B cell (primary cell): ENCODE measurements around the gene PSMA8. TPM values are rescaled to one million over a fixed set of nuclear protein-coding genes. Genes with fewer than 3 reads are reported as not detected.

Experiments used
- ATAC-seq: fragments of 200-7000 bp; cut with Tn5 transposase; one replicate; pipeline ENCODE4 v1.10.0; 2021; ENCODE audit warnings: low read depth, mild to moderate bottlenecking, moderate number of reproducible peaks, moderate library complexity
- CTCF ChIA-PET: fragments of 350-600 bp; sonication (Branson Sonifier 250); formaldehyde crosslinking; loops from one replicate; lab custom pipeline; 2021; ENCODE audit warnings: antibody characterized with exemption, inconsistent platforms; lab: Charles Lee
- POLR2A ChIA-PET: fragments of 350-600 bp; sonication (Branson Sonifier 250); formaldehyde crosslinking; loops from one replicate; lab custom pipeline; 2021; ENCODE audit warnings: antibody characterized with exemption; lab: Charles Lee
- DNase-seq: peaks from one replicate; pipeline ENCODE4 v3.0.0; 2013
- H2AFZ ChIP-seq: 2 replicates; pipeline ENCODE4 v1.6.1; 2012; ENCODE audit warnings: mild to moderate bottlenecking, low read depth, low read length; ENCODE audit not compliant: insufficient read depth, poor library complexity, severe bottlenecking
- H3K27ac ChIP-seq, 2 donors: 1 replicate in 1 of 2; 2 replicates in 1 of 2; pipeline ENCODE4 v1.5.1; 2012 to 2013; ENCODE audit warnings: low read length in 2 of 2, mild to moderate bottlenecking in 2 of 2, moderate library complexity in 1 of 2
- H3K27me3 ChIP-seq, 4 experiments: fragments of 200-600 bp in 1 of 4; sonication (generic) in 1 of 4; replicated peaks in 1 of 4; 1 replicate in 2 of 4; 2 replicates in 2 of 4; pipeline versions ENCODE4 v1.6.1 to v1.7.0; 2013 to 2016; ENCODE audit warnings: low read length in 3 of 4, mild to moderate bottlenecking in 2 of 4, mixed read lengths in 1 of 4, moderate library complexity in 1 of 4; ENCODE audit not compliant: insufficient read depth in 4 of 4, control insufficient read depth in 3 of 4; ENCODE audit errors: control extremely low read depth in 1 of 4
- H3K36me3 ChIP-seq, 2 experiments: replicated peaks in 1 of 2; 1 replicate in 1 of 2; 2 replicates in 1 of 2; pipeline versions ENCODE4 v1.6.1 to v1.7.1; 2013; ENCODE audit warnings: low read length in 1 of 2; ENCODE audit not compliant: insufficient read depth in 2 of 2, control insufficient read depth in 1 of 2; ENCODE audit errors: control extremely low read depth in 1 of 2, extremely low read depth in 1 of 2
- H3K4me1 ChIP-seq, 2 donors: fragments of 200-600 bp in 1 of 2; sonication (generic) in 1 of 2; 1 replicate in 1 of 2; 2 replicates in 1 of 2; pipeline versions ENCODE4 v1.5.1 to v1.6.1; 2013 to 2017; ENCODE audit warnings: low read length in 2 of 2; ENCODE audit not compliant: control insufficient read depth in 2 of 2, insufficient read depth in 2 of 2
- H3K4me2 ChIP-seq: replicated peaks from 2 replicates; pipeline ENCODE3; 2012; ENCODE audit warnings: mild to moderate bottlenecking, low read depth, low read length; ENCODE audit not compliant: poor library complexity, severe bottlenecking
- H3K4me3 ChIP-seq, 5 experiments: fragments of 200-600 bp in 1 of 5; sonication (generic) in 1 of 5; 1 replicate in 3 of 5; 2 replicates in 2 of 5; pipeline versions ENCODE4 v1.5.1 to v1.7.0; 2011 to 2016; ENCODE audit warnings: low read length in 4 of 5, mild to moderate bottlenecking in 4 of 5, low read depth in 2 of 5, control low read depth in 1 of 5, moderate library complexity in 1 of 5; ENCODE audit not compliant: insufficient read depth in 1 of 5; ENCODE audit errors: control extremely low read depth in 1 of 5, extremely low read depth in 1 of 5
- H3K79me2 ChIP-seq: fragments of 200-600 bp; sonication (generic); one replicate; pipeline ENCODE4 v1.6.0; 2016; ENCODE audit warnings: low read length; ENCODE audit not compliant: control insufficient read depth, insufficient read depth
- H3K9ac ChIP-seq: fragments of 200-600 bp; sonication (generic); 2 replicates; pipeline ENCODE4 v1.6.1; 2017; ENCODE audit warnings: mild to moderate bottlenecking, low read length, moderate library complexity
- H3K9me3 ChIP-seq, 3 donors: one replicate each; pipeline versions ENCODE4 v1.6.1 to v1.7.1; 2013; ENCODE audit warnings: low read length in 2 of 3; ENCODE audit not compliant: control insufficient read depth in 2 of 3, insufficient read depth in 1 of 3; ENCODE audit errors: control extremely low read depth in 1 of 3
- H4K20me1 ChIP-seq: 2 replicates; pipeline ENCODE4 v1.6.0; 2012; ENCODE audit warnings: mild to moderate bottlenecking, low read length; ENCODE audit not compliant: insufficient read depth, control insufficient read depth, poor library complexity, severe bottlenecking
- H3K27ac Mint-ChIP-seq: one replicate; pipeline ENCODE4 v1.8.0; 2021; ENCODE audit warnings: mixed read lengths
- H3K27me3 Mint-ChIP-seq: one replicate; pipeline ENCODE4 v1.8.0; 2021; ENCODE audit warnings: mixed read lengths
- H3K4me1 Mint-ChIP-seq: one replicate; pipeline ENCODE4 v1.8.0; 2021; ENCODE audit warnings: mixed read lengths
- H3K4me3 Mint-ChIP-seq: one replicate; pipeline ENCODE4 v1.8.0; 2021; ENCODE audit warnings: mixed read lengths
- H3K9me3 Mint-ChIP-seq: one replicate; pipeline ENCODE4 v1.8.0; 2022; ENCODE audit warnings: mixed read lengths; ENCODE audit not compliant: insufficient read depth
- EZH2 ChIP-seq: IDR thresholded peaks from 2 replicates; pipeline ENCODE4 v1.6.1; 2012; ENCODE audit warnings: borderline replicate concordance, low read depth, mild to moderate bottlenecking, moderate library complexity, low read length; ENCODE audit not compliant: insufficient read depth, poor library complexity, severe bottlenecking
- WGBS: methylation state at CpG from one replicate; pipeline ENCODE4 v1.1.5; 2013; ENCODE audit warnings: missing lambda C conversion rate; ENCODE audit not compliant: insufficient coverage; 5-methylcytosine and 5-hydroxymethylcytosine counted together
- intact Hi-C: fragments of 100-400 bp; cut with micrococcal nuclease; formaldehyde crosslinking; loops from one replicate; pipeline ENCODE4 v1.10.0; 2022
- polyA plus RNA-seq: library from polyadenylated mRNA; depleted of rRNA; stranded (reverse); fragments of >200 nt; gene quantifications from 2 replicates; pipeline ENCODE4 v1.2.3, GENCODE V29; 2012
- total RNA-seq, 2 donors: library from RNA; stranded (reverse); fragments of 120-200 nt in 1 of 2; gene quantifications; 1 replicate in 1 of 2; 2 replicates in 1 of 2; pipeline versions ENCODE4 v1.2.3 to v1.2.4, GENCODE V29; 2013 to 2022
- TF ChIP-seq, protein P1 (sequence below): fragments of 200-600 bp; IDR thresholded peaks from one replicate; pipeline ENCODE4 v1.8.0; 2022; ENCODE audit warnings: antibody characterized with exemption, mild to moderate bottlenecking

The PSMA8 gene
- total and polyA plus RNA-seq, 2 donors (not counting 1 experiment from before 2014, with no cell fraction given): 0.33 to 0.91 TPM

DNA sequence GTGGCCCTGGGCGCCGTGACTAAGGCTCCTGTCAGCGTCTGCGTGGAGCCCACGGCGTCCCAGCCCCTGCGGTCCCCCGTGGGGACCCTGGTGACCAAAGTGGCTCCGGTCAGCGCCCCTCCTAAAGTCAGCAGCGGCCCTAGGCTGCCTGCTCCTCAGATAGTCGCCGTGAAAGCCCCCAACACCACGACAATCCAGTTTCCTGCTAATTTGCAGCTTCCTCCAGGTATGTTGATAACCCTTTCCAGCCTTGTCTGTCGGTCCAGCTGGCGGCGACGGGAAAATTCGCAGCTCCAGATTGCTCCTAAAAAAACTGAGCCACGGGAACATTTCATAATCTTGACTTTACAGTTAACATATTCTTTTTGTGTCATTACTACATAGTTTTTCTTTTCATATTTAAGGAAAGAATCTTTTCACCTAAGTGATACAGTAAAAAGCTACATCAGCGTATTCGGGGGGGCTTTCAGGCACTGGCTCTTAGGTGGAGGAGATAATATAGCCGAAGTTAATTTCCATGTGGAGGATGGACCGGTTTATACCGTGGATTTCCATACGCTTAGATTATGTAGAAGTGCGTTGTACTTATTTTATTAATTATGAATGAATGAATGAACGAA lies 93.5 kb downstream of the PSMA8 start:
- ATAC-seq (no peak), DNase-seq (no peak)
- TF ChIP-seq EZH2: no peak
- TF ChIP-seq, protein P1, sequence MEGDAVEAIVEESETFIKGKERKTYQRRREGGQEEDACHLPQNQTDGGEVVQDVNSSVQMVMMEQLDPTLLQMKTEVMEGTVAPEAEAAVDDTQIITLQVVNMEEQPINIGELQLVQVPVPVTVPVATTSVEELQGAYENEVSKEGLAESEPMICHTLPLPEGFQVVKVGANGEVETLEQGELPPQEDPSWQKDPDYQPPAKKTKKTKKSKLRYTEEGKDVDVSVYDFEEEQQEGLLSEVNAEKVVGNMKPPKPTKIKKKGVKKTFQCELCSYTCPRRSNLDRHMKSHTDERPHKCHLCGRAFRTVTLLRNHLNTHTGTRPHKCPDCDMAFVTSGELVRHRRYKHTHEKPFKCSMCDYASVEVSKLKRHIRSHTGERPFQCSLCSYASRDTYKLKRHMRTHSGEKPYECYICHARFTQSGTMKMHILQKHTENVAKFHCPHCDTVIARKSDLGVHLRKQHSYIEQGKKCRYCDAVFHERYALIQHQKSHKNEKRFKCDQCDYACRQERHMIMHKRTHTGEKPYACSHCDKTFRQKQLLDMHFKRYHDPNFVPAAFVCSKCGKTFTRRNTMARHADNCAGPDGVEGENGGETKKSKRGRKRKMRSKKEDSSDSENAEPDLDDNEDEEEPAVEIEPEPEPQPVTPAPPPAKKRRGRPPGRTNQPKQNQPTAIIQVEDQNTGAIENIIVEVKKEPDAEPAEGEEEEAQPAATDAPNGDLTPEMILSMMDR: no peak
- peaks cover 0 to 2% (median 0%) of the 10 kb centered on the region in 3 donors for H3K9me3 ChIP-seq
- peaks cover 13% of the 10 kb centered on the region for H4K20me1 ChIP-seq
- H2AFZ ChIP-seq: peak overlapping the region; percentile 79
- H3K27me3 ChIP-seq: no peaks in the 10 kb centered on the region
- H3K4me3 ChIP-seq: peak overlapping the region; percentile 66 to 91 (median 82)
- H3K9ac ChIP-seq: peak overlapping the region; percentile 92
- H3K27ac Mint-ChIP-seq: peak overlapping the region; percentile 96
- H3K79me2 ChIP-seq: peaks cover 55% of the 10 kb centered on the region
- WGBS: 15% methylated on average over 24 of the region's 28 CpGs
- H3K4me2 ChIP-seq: peak overlapping the region; percentile 84
- H3K9me3 Mint-ChIP-seq: no peaks in the 10 kb centered on the region
- POLR2A ChIA-PET: interaction anchor here (0.6 to 1.5 kb wide), 4 partner anchors 9 to 304 kb away, joined by 3 to 8 read pairs (median 5); partner anchors contain the start of gene SS18
- intact Hi-C loops: loop anchor here (2.0 to 5.0 kb wide), 2 partner anchors 160 to 874 kb away; partner anchors contain the start of gene ZNF521
- peak overlapping the region; percentile 94 for H3K4me3 Mint-ChIP-seq
- peaks cover 39% of the 10 kb centered on the region for H3K4me1 Mint-ChIP-seq
- CTCF ChIA-PET: no interaction called here
- no peaks in the 10 kb centered on the region for H3K36me3 ChIP-seq
- H3K4me1 ChIP-seq: peaks cover 21 to 24% of the 10 kb centered on the region in 2 donors
- peak overlapping the region; percentile 88 to 95 for H3K27ac ChIP-seq
- no peaks in the 10 kb centered on the region for H3K27me3 Mint-ChIP-seq
